HG03571 (cell line): Measurements from ENCODE around the gene DIDO1.
A peak's percentile ranks its signal among the peaks of the same experiment; 100 is the strongest.
"Not testable (repeated sequence)": the region's sequence is repeated elsewhere in the genome, so short reads cannot be mapped to it uniquely, and the experiment has no call there.

ENCODE experiments used
- ATAC-seq: cut with Tn5 transposase; IDR thresholded peaks from one replicate; pipeline ENCODE4 v1.9.1; 2021; ENCODE audit not compliant: unreplicated experiment

Gene DIDO1

GRCh38 chr20:62929051-62929538 lies 2.8 kb upstream of the DIDO1 start:
- no peak for ATAC-seq

- ATAC-seq, result no peak
Measured at GRCh38 chr20:62928246-62928939, 2.1 kb upstream of the DIDO1 start.

DNA sequence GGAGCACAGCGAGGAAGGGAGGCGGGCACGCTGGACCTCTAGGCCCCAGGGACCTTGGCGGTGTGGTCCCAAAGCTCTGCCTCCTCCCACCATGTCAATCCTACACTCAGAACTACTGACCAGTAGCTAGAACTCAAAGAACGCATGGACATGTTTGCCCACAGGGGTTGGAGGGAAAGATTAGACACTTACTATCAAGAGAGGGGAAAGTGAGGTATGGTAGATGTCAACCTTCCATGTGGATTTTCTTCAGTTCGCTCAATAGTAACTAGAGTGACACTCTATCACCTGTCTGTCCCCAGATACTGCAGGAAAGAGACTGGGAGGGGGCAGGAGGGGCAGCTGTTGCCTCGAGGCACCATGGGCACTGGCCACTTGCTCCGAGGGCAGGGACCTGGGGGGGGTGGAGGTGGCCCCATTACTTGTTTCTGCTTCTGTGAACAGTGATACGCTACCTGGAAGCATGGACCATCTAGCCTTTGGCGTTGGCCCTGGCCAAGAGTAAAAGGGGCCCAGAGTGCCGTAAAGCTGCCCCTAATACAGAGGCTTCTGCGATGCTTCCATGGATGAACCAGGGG lies 912 bp upstream of the DIDO1 start:
- no peak for ATAC-seq

- peak; percentile 11 for ATAC-seq
Measured at GRCh38 chr20:62925420-62926228, 681 bp downstream of the DIDO1 start.

DNA sequence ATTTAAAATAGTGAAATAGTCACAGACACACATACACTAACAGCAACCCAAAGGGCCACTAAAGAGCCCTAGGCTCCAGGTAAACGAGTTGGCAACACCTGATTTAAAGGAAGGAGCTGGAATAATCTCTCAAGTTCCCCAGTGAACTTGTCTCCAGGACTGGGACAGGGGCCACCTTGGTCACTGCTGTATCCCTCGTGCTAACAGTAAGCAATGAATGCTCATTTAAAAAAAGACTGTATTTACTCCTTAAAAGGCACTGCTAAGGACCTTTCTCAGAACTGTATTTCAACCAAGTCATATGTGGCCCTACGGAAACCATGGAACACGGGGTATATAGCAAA lies 1.3 kb downstream of the DIDO1 start:
- ATAC-seq, result no peak

DNA sequence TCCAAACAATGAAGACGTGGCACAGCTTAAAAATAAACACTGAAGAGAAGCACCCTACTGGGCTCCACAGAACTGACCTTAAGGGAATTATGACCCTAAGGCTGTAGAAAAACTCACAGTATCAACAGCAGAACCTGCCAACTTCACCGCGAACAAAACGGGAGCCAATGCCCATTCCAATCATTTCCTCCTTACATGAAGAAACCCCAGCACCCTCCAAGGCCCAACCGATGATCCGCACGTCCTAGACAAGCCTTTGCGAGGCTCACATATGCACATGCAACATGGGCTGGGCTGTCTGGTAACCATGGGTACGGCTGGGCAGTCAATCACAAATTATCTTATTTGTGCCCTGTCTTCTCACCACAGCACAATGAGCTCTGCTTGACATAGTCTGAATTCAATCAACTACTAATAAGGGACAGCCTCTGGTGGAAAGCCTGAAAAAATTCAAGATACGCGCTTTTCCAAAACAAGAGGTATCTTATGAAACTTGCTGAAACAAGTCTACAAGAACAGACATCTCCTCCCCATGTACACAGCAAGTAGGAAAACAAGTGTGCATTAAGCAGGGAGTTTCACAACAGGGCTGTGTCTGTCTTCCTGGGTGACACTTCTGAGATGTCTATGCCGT lies 1.7 kb downstream of the DIDO1 start:
- no peak for ATAC-seq

DNA sequence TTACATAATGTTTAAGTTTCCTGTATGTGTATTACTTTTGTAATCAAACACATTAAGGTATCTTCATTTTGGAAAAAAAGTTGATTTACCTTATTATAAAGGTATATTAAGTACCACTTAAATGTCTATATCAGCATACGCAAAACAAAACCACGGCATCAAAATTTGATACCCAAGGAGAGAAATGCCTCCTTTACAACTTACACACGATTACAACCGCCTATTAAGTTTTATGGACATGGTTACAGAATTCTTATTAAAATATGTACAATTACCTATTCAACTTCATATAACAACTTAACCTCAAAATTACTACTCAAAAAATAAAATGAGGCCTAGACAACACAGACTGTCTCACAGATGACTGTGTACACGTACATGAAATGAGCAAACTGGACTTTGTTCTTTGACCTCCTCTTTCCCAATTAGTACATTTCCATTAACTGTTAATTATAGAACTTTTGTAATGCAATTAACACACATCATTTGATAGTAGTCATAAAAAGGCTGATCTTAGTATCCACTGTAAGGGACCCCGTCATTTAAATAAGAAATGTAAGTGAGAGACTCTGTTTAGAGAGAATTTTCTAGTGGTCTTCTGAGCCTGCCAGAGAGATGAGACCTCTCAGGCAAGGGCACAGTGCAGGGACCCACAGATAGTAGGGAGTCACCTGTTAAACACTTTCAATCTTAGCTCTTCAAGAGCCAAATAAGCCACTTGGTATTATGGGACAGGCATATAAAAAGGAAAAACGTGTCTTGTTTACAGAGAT lies 2.5 kb downstream of the DIDO1 start:
- ATAC-seq, result no peak

- ATAC-seq, result not testable (repeated sequence)
Measured at GRCh38 chr20:62923059-62923668, 3.1 kb downstream of the DIDO1 start.

GRCh38 chr20:62922451-62922921 lies 3.8 kb downstream of the DIDO1 start:
- ATAC-seq, result no peak

- ATAC-seq, result no peak
Measured at GRCh38 chr20:62921119-62921687, 5.1 kb downstream of the DIDO1 start.

DNA sequence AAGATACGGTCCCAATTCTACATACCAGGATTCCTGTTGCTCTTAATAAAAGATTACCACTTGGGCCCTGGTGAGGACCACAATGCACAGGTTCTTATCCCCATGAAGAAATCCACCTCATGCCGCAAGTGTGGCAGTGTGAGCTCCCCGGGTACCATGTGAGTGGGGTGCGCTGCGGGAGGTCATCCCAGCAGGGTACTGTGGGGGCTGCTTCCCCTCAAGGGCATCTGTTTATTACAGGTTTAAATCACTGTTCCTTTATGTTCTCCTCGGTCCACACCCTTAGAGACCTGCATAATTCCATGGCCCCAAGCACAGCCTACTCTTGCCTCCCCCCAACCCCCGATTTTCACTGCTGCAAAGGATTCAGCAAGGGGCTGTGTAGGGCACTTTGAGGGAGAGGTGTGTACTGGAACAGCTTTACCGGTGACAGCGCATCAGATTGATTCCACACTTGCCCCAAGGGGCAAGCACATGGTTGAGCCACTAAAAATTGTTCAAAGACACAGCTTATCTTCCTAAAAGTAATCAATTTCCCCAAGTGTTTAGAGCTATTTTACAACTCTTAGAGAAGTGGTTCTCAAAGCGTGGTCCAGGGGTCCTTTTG lies 6.2 kb downstream of the DIDO1 start:
- ATAC-seq, result no peak

DNA sequence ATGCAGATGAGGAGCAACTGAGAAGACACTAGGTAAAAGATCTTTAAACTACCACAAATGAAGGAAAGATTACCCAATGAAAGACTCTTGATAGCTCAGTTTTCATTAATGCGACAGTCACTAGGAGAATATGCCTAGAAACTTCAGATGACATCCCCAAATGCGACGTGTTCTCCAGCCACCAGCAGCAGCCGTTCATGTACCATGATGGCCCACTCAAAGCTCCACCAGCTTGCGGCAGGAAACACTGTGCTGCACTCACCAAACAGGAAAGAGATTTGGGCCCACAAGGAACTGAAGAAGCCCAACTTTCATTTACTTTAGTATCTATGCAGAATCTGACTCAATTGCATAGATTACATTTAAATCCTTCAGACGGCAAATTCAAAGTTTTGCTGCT lies 7.5 kb downstream of the DIDO1 start:
- no peak for ATAC-seq

- ATAC-seq, result no peak
Measured at GRCh38 chr20:62918147-62918546, 8.2 kb downstream of the DIDO1 start.

GRCh38 chr20:62917720-62918119 lies 8.6 kb downstream of the DIDO1 start:
- no peak for ATAC-seq

DNA sequence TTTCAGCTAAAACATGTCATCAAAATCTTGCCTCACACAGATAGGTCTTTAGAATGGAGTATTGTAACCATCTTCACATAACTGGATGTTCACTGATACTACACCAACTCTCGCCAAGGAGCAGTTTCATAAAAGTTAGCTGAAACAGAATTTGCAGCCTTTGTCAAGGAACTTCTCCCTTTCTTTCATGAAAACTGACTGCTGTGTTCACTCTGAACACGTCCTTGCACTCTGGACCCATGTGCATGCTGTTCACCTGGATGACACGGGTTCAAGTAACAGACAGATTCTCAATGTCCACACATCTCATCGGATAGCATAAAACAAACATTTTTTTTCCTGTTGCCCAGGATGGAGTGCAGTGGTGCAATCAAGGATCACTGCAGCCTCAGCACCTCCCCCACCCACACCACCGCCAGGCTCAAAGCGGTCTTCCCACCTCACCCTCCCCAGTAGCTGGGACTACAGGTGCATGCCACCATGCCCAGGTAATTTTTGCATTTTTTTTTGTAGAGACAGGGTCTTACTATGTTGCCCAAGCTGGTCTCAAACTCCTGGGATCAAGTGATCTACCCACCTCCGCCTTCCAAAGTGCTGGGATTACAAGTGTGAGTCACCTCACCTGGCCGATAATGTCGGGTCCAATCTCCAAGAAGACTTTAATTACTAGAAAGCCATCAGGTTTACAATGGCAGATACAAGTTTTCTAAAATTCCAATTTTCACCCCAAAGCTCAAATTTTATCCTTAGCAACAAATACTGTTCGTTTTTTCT lies 9.4 kb downstream of the DIDO1 start:
- no peak for ATAC-seq

DNA sequence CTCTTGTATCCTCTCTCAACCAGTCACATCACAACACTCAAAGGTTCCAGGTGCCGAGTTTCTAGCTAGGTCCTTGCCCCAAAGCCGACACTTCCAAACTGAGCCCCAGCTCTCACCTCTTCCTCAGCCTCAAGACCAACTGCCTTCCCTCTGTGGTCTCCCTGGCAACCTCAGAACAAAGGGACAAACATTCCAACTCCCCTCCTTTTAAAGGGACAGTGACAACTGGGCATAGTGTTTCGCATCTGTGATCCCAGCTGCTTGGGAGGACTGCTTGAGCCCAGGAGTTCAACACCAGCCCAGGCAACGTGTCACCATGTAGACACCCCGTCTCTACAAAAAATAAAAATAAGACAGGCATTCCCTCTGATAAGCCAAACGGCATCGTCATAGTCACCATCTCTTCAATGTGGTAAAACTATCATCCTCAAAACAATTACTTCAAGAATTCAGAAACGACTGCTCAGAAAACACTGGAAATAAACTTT lies 11.3 kb downstream of the DIDO1 start:
- no peak for ATAC-seq

DNA sequence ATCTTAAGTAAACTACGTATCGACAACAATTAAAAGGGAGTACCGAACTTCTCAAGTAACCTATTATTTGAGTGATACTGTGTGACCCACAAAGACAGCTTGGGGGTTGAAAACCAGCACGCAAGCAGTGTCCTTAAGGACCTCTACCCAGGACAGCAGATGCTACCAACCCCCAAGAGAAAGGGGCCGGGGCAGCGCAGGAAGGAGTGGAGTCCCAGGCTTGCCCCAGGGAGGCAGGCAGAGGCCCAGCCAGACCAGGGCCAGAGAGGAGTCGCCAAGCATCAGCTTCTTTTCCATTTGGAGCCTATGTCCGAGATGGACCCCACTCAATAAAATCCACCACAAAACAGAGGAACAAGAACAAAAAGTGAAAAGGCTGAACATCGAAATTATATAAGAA lies 11.9 kb downstream of the DIDO1 start:
- ATAC-seq, result no peak

DNA sequence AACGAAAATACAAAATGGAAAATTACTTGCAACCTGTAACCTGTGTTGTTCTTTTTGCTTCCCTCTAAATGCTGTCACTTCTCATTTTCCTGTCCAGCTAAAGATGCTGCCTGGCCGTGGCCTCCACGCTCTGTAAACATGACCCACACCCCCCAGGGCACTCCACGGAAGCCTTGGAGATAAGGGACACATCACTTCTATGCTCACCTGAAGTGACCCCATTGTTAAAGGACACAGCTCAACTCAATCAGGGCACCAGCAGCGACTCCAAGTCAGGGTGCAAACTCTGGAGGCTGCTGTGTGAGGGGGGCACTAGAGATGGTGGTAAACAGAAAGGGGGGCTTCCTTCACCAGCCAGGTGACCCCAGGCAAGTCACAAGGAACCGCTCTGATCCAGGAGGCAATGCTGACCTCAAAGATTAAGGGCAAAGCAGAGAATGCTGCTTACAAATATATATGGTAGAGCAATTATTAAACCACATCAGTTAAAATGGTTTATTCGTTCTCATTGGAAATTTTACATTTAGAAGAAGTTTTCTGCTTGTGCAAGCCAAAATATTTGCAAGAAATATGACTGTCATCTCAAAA lies 13.2 kb downstream of the DIDO1 start:
- no peak for ATAC-seq
